Smooth muscle cell of the pulmonary artery (primary cell): ENCODE data around the gene STK32C. TPM values are rescaled to one million over a fixed set of nuclear protein-coding genes. Genes with fewer than 3 reads are reported as not detected.

Experiments used
- total RNA-seq: library from RNA; depleted of rRNA; stranded (reverse); fragments of >200 nt; gene quantifications from 2 replicates; pipeline ENCODE4 v1.2.3, GENCODE V29; 2014

The STK32C gene
- total RNA-seq, result 11.7 and 12.8 TPM in 2 replicates

DNA sequence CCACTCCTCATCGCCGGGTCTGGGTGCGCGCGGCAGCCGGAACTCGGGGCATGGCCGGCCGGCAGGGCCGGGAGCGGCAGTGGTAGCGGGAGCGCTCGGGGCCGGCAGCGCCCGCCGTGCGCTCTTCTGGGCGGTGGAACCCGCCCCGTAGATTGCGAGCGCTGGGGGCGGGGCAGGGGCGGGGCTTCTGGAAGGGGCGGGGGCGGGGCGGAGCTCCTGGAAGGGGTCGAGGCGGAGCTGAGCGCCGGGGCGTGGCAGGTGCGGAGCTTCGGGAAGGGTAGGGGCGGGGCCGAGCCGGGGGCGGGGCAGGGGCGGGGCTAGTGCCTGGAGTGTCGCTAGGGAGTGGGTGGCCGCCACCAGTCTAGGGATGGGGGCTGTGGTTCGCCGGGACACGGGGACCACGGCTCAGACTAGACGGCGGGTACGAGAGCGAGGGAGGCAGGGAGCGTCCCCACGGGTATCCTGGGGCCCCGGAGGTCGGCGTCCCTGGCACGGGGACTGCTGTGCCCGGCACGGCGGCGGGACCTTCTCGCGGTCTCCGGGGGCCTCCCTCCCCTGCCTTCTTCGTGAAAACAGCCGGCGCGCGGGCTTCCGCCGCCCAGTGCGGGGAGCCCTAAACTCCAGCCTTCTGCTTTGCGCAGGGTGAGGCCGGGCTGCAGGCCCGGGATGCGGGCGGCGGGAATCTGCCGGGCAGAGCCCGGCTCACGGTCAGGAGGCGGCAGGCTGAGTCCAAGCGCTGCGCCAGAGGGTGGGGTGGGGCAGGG is at the start of gene STK32C:
Gene STK32C (minus strand): TSS at position 128 of the 764 bp plus-strand sequence. CDS start 117 bp downstream, at position 11.

DNA sequence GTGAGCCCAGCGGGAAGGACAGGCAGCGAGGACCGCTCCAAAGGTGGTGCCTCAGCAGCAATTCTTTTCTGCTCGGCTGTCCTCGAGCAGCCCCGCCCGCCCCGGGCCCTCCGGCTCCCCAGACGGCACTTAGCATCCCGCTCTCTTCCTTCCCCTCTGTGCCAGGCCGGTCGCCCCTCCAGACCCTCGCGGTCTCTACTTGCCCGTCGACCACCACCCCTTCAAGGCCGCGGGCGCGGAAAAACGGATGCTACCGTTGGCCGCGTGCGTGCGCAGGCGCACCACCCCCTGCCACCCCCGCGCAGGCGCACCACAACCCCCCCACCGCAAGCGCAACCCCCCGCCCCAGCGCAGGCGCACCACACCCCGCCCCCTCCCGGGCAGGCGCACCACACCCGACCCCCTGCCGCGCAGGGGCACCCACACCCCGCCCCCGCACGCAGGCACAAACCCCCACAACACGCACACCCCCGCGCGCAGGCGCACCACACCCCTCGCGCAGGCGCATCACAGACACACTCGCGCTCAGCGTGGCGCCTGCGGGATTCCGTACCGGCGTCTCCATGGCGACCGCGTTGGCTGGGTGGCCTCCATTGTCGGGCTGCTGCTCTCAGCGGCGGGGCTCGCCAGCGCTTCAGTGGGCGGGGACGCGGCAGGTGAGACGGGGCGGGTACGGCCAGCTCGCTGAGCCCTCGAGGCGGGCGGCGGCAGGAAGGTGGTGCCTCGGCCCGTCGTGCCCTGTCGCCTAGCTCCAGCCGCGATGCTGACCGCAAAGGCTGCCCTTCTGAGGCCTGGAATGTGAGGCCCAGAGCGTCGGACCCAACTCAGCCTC is 24.1 kb upstream of the STK32C start, which contains the start of gene LRRC27:
Gene LRRC27 (plus strand): TSS at position 593 of the 832 bp plus-strand sequence. CDS start 1,332 bp downstream, outside the sequence.

DNA sequence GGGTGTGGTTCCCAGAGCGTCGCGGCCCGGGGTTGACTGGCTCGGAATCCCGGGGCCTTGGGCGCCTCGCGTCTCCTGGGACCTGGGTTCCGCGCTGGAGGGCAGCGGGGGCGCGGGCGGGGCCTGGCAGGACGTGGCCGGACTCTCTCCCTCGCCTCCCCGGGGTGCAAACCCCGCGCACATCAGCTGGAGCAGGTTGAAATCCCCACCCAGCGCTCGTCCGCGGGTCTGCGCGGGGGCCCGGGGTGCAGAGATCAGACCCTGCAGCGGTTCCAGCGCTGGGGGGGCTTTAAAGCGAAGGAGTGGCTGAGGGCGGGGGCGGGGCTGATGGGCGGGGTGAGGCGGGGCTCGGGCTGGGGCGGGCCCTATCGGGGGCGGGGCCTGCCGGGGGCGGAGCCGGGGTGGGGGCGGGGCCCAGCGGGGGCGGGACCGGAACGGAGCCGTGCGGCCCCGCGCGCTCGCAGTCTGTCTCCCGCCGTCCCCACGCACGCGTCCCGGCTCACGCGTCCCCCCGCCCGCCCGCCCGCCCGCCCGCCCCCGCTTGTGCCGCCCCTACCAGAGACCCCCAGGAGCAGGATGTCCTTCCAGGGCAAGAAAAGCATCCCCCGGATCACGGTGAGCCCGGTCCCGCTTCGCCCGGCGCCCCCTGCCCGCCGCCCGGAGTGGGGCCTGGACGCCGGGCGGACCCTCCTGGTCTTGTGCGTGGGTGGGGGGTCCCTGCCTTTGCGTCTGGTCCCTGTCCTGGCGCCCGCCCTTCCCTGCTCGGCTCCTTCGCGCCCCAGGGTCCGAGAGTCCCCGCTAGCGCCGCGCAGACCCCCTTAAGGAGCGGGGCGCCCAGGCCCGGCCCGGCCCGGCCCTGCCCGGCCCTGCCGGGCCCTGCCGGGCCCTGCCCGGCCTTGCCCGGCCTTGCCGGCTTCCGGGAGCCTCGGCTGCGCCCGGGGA is 121.0 kb downstream of the STK32C start, which contains the start of gene DPYSL4:
Gene DPYSL4 (plus strand): TSS at position 461 of the 942 bp plus-strand sequence. CDS start 116 bp downstream, at position 577.

Other genes starting within 250 kb of the STK32C start
- 0.13 and 0.26 TPM in 2 replicates for gene JAKMIP3, start 242.0 kb downstream of the STK32C start, total RNA-seq
- 17.9 and 52.0 TPM in 2 replicates for gene DPYSL4, start 121.0 kb downstream of the STK32C start, total RNA-seq
- 10.4 and 14.2 TPM in 2 replicates for gene LRRC27, start 24.2 kb upstream of the STK32C start, total RNA-seq
- 7.8 and 18.1 TPM in 2 replicates for gene PWWP2B, start 89.2 kb upstream of the STK32C start, total RNA-seq
- gene INPP5A, start 229.8 kb upstream of the STK32C start, total RNA-seq, result 20.1 and 31.0 TPM in 2 replicates